HG02884 (cell line): Measurements from ENCODE around the gene ZP1.

Source experiments
- ATAC-seq: cut with Tn5 transposase; IDR thresholded peaks from one replicate; pipeline ENCODE4 v1.9.1; 2021; ENCODE audit warnings: mild to moderate bottlenecking, moderate library complexity; ENCODE audit not compliant: unreplicated experiment

ZP1 gene

GRCh38 chr11:60922906-60923305, 55.6 kb downstream of the ZP1 start:
- no peak for ATAC-seq

GRCh38 chr11:60923326-60923725, 56.0 kb downstream of the ZP1 start:
- ATAC-seq: no peak

GRCh38 chr11:60923800-60924109, 56.4 kb downstream of the ZP1 start:
- ATAC-seq: no peak

GRCh38 chr11:60924110-60924905, 57.0 kb downstream of the ZP1 start, which contains the start of gene TMEM132A:
TSS of gene TMEM132A (plus strand) at chr11:60924460. CDS start at chr11:60924634, 174 bp downstream.
- ATAC-seq: no peak
